ACHN (cell line): ENCODE results near the gene PRSS36.
"Not testable (repeated sequence)": the region's sequence is repeated elsewhere in the genome, so short reads cannot be mapped to it uniquely, and the experiment has no call there.

ENCODE experiments used
- DNase-seq: peaks from one replicate; pipeline ENCODE4 v3.0.0-alpha.2; 2015
- in situ Hi-C: cut with HindIII; loops from 2 replicates; pipeline ENCODE4 v1.10.0; 2017; ENCODE audit warnings: low sequenced_read_pairs, low pct_ligation_motif_present, low pct_unique_long_range_greater_than_20kb

Gene PRSS36

DNA sequence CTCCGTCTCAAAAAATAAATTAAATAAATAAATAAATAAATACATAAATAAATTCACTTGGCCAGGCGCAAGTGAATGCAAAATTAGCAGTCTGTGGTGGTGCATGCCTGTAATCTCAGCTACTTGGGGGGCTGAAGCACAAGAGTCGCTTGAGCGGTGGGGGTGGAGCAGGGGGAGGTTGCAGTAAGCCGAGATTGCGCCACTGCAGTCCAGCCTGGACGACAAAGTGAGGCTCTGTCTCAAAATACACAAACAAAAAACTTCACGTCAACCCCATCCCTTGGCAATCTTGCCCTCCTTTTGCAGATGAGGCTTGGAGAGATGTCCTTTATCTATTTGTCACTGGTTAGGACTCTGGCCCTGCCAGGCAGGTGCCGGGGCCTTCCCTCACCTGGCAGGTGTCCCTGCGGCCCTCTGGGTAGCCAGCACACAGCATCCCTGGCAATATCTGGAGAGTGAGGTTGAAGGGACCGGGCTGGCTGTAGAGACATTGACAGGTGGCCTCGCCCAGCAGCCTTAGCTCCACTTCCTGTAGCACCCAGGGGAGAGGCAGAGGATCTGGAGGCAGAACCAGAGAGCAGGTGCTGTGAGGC is 4.4 kb downstream of the PRSS36 start:
- no peak for DNase-seq
- in situ Hi-C loops, result no loop called here

DNA sequence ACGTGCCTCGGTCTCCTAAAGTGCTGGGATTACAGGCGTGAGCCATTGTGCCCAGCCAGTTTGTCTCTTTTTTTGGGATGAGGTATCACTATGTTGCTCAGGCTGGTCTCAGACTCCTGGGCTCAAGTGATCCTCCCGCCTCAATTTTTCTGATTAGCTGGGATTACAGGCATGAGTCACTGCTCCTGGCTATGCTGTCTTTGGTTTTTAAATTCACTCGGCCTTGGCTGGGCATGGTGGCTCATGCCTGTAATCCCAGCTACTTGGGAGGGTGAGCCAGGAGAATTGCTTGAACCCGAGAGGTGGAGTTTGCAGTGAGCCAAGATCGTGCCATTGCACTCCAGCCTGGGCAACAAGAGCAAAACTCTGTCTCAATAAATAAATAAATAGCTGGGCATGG is 5.4 kb downstream of the PRSS36 start:
- in situ Hi-C loops, DNase-seq: not testable (repeated sequence)

DNA sequence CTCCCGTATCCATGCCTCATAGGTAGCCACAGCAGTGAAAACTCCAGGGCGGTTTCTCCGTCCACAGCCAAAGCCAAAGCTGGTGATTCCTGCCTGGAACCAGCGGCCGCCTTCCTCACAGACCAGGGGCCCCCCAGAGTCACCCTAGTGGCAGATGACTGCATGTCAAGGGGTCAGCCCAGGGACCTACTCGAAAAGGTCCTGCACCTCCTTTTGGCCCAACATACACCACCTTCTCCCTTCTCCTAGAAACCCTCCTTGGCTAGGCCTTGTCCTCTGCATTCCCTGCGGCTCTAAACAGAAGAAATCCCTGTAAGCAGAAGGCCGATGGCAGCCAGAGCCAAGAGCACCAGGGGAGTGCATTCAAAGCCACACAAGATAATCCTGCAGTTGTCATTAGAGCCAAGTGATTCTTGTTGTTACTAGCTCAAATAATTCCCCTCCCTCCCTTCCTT is 6.1 kb downstream of the PRSS36 start:
- DNase-seq, result no peak
- in situ Hi-C loops, result no loop called here

DNA sequence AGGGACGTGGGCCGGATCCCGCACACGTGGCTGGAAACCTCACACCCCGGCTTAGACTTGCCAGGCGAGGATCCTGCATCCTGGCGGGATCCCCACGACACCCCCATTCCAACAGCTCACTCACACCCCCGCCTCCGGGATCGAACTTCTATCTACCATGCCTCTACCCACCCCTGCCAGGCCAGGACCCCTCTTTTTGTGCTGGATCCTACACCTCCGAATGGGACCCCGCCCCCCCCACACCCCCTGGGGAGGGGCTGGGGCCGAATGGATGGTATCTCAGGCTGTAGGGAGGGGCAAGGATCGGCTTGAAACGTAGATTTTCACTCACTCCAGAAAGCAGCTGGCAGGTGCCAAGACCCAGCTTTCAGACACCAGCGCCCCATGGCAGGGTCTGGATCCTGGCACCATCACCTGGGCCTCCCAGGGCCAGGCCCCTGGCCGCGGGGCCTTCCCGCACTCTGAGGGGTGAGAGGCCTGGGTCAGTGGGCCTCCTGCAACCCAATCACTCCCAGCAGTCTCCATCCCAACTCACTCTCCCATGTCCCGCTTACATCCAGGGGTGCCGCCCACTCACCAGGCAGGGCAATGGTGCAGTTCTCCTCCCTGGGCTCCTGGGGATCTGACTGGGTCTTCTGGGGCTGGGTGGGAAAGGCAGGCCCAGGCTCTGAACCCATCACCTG is 6.7 kb downstream of the PRSS36 start:
- no peak for DNase-seq
- in situ Hi-C loops, result no loop called here

DNA sequence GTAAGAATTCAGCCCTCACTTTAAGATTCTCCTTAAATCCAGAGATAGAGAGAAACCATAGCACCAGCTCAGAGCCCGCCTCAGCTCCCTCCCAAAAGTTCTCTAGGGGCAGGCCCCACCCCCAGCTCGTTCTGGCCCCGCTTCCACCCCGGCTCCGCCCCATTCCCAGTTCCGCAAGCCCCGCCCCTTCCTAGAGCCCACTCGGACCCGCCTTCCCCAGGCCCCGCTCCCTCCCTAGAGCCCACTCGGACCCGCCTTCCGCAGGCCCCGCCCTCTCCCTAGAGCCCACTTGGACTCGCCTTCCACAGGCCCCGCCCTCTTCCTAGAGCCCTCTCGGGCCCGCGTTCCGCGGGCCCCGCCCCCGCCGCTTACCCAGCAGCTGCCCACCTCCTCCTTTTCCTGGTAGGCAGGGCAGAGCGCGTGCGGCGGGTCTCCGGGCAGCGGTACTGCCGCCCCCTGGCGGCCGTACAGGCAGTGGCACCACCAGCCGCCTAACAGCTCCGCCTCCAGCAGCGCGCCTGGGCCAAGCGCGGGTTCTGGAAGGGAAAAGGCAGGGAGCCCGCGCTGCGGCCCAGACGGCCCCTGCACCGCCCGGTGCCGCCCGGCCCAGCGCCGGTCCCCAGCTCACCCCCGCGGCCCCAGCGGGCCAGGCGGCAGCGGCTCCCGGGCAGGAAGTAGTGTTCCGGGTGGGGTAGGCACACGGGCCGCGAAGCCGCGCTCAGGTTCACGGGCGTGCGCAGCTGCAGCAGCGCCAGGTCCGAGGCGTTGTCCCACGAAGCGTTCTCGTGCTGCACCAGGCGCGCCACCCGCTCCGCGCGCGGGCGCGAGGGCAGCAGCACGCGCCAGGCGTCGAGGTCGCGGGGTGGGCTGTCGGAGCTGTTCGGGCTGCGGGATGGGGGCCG is 7.5 kb downstream of the PRSS36 start:
- peak; percentile 99 for DNase-seq
- in situ Hi-C loops, result no loop called here

DNA sequence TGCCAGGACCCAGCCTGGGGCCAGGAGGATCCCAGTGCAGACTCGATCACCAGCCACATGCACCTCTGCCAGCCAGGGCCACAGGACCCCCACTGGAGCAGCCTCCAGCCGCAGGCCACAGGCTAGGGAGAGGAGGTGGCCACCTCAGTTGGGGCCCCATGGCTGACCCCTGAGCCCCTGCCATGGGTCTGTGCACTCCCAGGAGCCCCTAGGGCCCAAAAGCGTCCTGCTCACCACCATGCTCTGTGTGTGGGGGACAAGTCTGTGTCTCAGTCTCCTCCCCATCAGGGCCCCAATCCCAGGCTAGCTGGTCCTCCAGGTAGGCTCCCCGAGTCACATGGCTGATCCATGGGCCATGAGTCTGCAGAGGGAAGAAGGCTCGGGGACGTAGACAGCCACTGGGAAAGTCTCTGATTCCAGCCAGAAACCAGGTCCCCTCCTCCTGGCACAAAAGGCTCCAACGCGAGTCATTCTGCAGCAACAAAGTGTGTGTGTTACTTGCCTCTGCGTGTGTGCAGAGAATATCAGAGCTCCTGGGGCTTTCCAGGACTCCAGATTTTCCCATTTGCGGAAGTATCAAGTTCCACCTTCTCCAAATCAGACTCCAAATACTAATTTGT is 8.3 kb downstream of the PRSS36 start:
- DNase-seq, result no peak
- in situ Hi-C loops, result no loop called here

DNA sequence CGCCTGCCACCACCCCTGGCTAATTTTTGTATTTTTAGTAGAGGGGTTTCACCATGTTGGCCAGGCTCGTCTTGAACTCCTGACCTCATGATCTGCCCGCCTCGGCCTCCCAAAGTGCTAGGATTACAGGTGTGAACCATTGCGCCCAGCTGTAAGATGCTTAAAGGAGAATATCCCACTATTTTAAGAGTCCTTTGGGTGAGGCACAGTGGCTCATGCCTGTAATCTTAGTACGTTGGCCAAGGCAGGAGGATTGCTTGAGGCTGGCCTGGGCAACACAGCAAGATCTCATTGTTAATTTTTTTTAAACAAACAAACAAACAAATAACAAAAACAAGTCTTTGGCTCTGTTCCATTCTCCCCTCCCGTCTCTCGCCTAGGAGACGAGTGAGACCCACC is 8.8 kb downstream of the PRSS36 start:
- DNase-seq, in situ Hi-C loops: not testable (repeated sequence)

DNA sequence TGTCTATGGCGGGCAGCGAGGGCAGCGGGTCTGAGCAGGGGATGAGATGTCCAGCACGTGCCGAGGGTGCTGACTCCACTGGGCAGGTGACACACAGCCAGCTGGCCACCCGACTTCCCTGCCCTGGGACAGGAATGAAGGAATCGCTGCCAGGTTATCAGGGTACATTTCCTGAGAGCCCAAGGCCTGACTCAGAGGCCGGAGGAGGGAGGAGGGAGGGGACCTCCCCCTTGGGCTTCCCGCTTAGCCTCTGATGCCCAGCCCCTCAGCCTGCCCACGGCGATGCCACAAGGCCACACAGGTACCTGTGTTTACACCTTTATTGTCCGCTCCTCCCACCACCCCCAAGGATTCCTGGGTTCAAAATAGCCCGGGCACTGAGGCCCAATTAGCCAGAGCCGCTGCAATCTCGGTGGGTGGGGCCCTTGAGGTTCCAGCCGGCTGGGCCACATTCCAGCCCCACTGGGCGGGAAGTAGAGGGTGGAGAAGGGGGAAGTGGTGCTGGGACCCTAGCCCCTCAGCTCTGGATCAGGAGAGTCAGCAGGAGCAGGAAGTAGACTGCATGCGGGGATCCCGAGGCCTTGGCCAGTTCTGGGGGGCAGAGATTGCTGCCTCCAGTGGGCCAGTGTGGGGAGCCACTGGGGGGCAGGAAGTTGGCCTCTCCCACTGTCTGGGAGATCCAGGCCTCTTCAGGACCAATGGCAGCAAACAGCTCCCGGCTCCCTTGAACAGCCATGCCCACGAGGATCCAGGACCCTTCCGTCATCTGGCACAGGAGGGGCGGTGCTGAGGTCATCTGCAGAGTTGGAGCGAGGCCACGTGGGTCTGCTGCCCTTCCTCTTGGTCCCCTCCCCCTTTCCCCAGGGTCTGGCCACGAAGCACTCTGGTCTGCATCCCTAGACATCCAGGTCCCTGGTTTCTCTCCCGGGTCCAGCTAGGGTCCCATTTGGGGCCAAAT is 11.0 kb downstream of the PRSS36 start:
- peak; percentile 95 for DNase-seq
- in situ Hi-C loops, result no loop called here

DNA sequence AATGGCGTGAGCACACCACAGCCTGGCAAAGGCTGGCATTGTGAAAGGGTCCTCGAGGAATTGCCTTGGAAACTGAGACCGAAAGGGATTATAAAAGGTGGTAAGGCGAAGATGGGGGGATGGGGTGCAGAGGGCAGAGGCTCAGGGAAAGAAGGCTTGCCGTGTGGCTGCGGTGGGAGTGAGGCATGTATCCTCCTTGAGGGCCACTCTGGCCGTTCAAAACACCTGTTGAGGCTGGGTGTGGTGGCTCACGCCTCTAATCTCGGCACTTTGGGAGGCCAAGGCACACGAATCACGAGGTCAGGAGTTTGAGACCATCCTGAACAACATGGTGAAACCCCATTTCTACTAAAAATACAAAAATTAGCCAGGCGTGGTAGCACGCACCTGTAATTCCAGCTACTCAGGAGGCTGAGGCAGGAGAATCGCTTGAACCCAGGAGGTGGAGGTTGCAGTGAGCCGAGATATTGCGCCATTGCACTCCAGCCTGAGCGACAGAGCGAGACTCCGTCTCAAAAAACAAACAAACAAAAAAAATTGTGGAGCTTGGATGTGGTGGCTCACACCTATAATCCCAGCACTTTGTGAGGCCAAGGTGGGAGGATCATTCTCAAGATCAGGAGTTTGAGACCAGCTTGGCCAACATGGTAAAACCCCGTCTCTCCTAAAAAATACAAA is 12.9 kb downstream of the PRSS36 start:
- in situ Hi-C loops, DNase-seq: not testable (repeated sequence)

DNA sequence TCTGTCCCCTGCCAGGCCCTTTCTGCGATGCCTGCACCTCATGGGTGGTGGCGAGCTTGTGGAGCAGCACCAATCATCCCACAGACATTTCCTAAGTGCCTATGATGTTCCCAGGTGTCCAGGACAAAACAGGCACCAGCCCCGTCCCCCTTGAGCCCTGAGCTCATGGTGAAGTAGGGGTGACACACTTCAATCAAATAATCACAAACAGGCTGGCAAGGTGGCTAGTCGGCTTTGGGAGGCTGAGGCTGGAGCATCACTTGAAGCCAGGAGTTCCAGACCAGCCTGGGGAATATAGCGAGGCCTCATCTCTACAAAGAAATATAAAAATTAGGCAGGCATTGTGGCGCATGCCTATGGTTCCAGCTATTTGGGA is 13.6 kb downstream of the PRSS36 start:
- in situ Hi-C loops, result no loop called here
- no peak for DNase-seq

DNA sequence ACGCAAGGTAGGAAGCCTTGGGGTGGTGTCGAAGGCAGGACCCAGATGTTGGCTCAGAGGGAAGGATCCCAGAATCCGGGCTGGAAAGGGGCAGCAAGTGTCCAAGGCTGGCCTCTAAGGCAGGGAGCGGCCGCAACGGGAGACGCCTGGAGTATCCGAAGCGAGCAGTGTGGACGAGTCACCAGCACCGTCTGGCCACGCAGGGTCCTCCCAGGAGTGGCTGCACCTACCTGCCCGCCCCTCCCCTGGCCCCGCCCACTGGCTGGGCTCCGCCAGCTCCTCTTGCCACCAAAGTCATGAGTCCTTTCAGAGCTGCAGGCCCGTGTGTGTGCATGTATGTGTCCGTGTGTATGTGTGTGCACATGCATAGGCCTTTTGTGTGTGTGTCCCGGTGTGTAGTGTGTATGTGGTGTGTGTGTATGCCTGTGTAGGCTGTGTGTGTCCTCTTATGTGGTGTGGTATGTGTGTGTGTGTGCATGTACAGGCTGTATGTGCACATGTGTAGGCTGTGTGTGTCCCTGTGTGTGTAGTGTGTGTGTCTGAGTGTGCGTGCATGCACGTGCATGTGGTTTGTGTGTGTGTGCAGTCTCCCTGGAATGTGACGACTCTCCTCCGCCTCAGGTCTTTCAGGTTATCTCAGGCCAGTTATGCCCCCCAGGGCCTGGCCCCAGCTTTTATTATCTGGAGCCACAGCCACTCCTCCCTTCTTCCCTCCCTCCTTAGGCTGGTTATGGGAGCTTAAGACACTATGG is 14.2 kb downstream of the PRSS36 start, which contains the start of gene PRSS8:
PRSS8 (minus strand) TSS at position 193 of the 752 bp plus-strand sequence. CDS start 229 bp downstream, outside the sequence.
- peak; percentile 46 for DNase-seq
- in situ Hi-C loops, result no loop called here

DNA sequence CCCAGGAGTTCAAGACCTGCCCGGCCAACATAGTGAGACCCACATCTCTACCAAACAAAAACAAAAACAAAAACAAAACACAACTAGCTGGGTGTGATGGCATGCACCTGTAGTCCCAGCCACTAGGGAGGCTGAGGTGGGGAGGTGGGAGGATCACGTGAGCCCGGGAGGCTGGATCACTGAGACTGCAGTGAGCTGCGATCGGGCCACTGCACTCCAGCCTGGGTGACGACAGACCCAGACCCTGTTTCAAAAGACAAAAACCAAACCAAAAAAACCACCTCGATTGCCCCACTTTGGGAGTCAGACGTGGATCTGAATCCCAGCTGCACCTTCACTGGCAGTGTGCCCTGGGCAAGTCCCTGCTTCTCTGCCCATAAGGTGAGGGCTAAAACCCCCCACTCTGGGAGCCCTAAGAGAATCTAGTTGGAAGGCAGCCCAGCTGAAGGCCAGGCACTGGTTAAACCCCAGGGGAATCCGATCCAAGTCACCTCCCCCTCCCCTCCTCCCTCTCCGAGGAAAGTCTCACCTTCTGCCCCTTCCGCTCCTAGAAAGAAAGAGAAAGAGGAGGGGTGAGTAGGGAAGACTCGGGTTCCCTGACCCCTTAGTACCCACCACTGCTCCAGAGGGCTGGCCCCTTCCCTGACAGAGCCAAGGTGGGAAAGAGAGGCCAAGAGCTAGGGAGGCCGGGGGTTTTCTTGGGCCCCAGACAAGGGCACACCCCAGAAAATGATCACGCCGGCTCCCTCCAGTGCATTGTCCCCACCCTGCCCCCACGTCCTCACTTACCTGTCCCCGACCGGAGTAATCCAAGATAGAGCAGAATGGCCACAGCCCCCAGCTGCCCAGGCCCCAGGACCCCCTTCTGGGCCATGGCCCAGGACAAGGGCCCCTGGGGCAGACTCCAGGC is 15.0 kb downstream of the PRSS36 start:
- in situ Hi-C loops, result no loop called here
- DNase-seq, result peak; percentile 35

DNA sequence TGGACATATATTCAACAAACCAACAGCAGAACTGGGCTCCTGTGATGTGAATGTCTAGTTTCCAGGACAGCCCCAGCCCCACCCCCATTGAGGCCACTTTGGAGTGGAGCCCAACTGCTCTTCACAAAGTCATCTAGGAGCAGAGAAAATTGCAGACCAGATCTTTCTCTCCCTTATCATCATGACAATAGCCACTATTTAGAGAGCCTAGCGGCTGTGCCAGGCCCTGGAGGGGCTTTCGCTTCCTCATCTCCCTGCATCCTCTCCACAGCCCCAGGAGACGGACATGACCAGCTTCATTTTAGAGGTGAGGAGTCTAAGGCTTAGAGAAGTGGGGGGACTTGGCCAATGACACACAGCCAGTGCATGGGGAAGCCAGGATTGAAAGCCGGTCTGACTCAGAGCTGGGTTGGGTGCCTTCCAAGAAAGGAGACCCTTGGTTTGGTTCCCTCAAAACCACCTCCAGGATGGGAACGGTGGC is 15.7 kb downstream of the PRSS36 start:
- DNase-seq, result peak; percentile 26

DNA sequence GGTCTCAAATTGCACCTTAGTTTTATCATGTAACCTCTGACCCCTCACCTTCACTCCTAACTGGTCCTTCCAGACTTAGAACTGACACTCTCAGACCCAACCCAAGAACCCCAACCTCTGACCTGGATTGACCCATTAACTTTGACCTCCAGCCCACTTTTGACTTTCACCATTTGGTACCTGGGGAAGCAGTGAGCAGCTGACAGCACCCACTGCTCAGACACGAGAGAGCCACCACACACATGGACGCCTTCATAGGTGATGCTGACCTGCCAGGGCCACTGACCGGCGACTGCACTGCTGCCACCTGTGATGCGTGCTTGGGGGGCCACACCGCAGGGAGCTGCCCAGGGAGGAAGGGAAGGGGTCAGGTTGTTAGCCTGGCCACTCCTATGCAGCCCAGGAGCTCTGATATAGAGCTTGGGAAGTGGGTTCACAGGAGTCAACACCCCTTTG is 16.8 kb downstream of the PRSS36 start:
- in situ Hi-C loops, result no loop called here

More for the DNA sequence above, 15.7 kb downstream of the PRSS36 start:
- in situ Hi-C loops, result no loop called here

DNA sequence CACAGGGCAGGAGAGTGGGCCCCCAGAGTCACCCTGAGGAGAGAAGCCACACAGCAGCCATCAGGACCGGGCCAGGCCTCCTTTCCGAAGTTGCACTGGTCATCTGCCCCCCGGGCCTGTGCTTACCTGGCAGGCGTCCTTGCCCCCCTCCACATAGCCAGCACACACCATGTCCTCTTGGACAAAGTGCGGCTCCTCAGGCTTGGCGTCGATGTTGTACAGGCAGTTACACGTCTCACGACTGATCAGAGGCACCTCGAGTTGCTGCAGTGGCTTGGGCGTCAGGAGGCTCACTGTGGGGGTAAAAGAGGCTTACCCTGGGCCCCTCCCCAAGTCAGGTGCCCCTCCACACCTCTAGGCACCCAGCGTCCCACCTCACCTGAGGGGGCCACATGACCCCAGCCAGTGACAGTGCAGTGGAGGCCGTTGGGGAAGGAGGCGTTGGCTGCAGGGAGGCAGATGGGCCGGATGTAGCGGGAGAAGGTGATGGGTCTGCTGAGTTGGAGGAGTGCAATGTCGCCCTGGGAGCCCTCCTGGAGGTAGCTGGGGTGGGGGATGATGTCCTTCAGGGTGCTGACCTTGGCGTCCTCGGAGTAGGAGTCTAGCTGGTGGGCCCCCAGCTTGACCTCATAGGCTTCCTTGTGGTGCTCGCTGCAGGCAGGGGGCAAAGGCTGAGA is 17.4 kb downstream of the PRSS36 start:
- no peak for DNase-seq
- in situ Hi-C loops, result no loop called here

More for the DNA sequence above, 16.8 kb downstream of the PRSS36 start:
- DNase-seq, result no peak
